Measurements from ENCODE around the gene BABAM2. TPM values are rescaled to one million over a fixed set of nuclear protein-coding genes. Genes with fewer than 3 reads are reported as not detected.
"Not testable (repeated sequence)": the region's sequence is repeated elsewhere in the genome, so short reads cannot be mapped to it uniquely, and the experiment has no call there.

The BABAM2 gene
- polyA plus RNA-seq, 2 donors, result 9.1 to 18.0 TPM

GRCh38 chr2:27873091-27873490, 17.4 kb upstream of the BABAM2 start:
- WGBS, 2 donors, result 78 to 83% methylated on average over 1 of the region's 1 CpG
- H3K36me3 ChIP-seq (ENCODE audit: control insufficient read depth in 2 of 2, insufficient read depth in 2 of 2, low read length in 1 of 2), result peaks cover 0 to 3% of the 10 kb centered on the region in 2 donors
- no peaks in the 10 kb centered on the region for H3K9me3 ChIP-seq (ENCODE audit: control insufficient read depth in 2 of 2, insufficient read depth in 1 of 2, low read depth in 1 of 2, low read length in 1 of 2)
- no peak overlapping the region for H3K27ac ChIP-seq (ENCODE audit: low read depth in 2 of 2, low read length in 1 of 2)
- H3K4me3 ChIP-seq (ENCODE audit: low read depth in 1 of 2, low read length in 2 of 2), result no peak overlapping the region
- H3K27me3 ChIP-seq (ENCODE audit: control insufficient read depth in 1 of 2, insufficient read depth in 2 of 2, low read length in 2 of 2), result no peaks in the 10 kb centered on the region
- H3K4me1 ChIP-seq (ENCODE audit: control insufficient read depth in 2 of 2, insufficient read depth in 2 of 2, low read length in 1 of 2), result no peaks in the 10 kb centered on the region

GRCh38 chr2:27875089-27875881, 15.2 kb upstream of the BABAM2 start:
- no peak overlapping the region for H3K4me3 ChIP-seq (ENCODE audit: low read depth in 1 of 2, low read length in 2 of 2)
- no peaks in the 10 kb centered on the region for H3K27me3 ChIP-seq (ENCODE audit: control insufficient read depth in 1 of 2, insufficient read depth in 2 of 2, low read length in 2 of 2)
- 81 to 83% methylated on average over 9 of the region's 9 CpGs for WGBS, 2 donors
- H3K36me3 ChIP-seq (ENCODE audit: control insufficient read depth in 2 of 2, insufficient read depth in 2 of 2, low read length in 1 of 2), result peaks cover 0 to 3% of the 10 kb centered on the region in 2 donors
- H3K27ac ChIP-seq (ENCODE audit: low read depth in 2 of 2, low read length in 1 of 2), result no peak overlapping the region
- H3K4me1 ChIP-seq (ENCODE audit: control insufficient read depth in 2 of 2, insufficient read depth in 2 of 2, low read length in 1 of 2), result no peaks in the 10 kb centered on the region
- H3K9me3 ChIP-seq (ENCODE audit: control insufficient read depth in 2 of 2, insufficient read depth in 1 of 2, low read depth in 1 of 2, low read length in 1 of 2), result no peaks in the 10 kb centered on the region

GRCh38 chr2:27878825-27879224, 11.7 kb upstream of the BABAM2 start:
- WGBS, 2 donors, result 82 to 85% methylated on average over 2 of the region's 2 CpGs
- Histone ChIP-seq H3K4me3 (ENCODE audit: low read depth in 1 of 2, low read length in 2 of 2) (no peak overlapping the region), H3K4me1 (ENCODE audit: control insufficient read depth in 2 of 2, insufficient read depth in 2 of 2, low read length in 1 of 2) (no peaks in the 10 kb centered on the region), H3K27me3 (ENCODE audit: control insufficient read depth in 1 of 2, insufficient read depth in 2 of 2, low read length in 2 of 2) (no peaks in the 10 kb centered on the region), H3K27ac (ENCODE audit: low read depth in 2 of 2, low read length in 1 of 2) (no peak overlapping the region), H3K36me3 (ENCODE audit: control insufficient read depth in 2 of 2, insufficient read depth in 2 of 2, low read length in 1 of 2) (no peaks in the 10 kb centered on the region), H3K9me3 (ENCODE audit: control insufficient read depth in 2 of 2, insufficient read depth in 1 of 2, low read depth in 1 of 2, low read length in 1 of 2) (no peaks in the 10 kb centered on the region)

GRCh38 chr2:27881815-27882583, 8.5 kb upstream of the BABAM2 start:
- not testable (repeated sequence) for H3K36me3 ChIP-seq (ENCODE audit: control insufficient read depth in 2 of 2, insufficient read depth in 2 of 2, low read length in 1 of 2); H3K4me3 ChIP-seq (ENCODE audit: low read depth in 1 of 2, low read length in 2 of 2); H3K27ac ChIP-seq (ENCODE audit: low read depth in 2 of 2, low read length in 1 of 2); H3K4me1 ChIP-seq (ENCODE audit: control insufficient read depth in 2 of 2, insufficient read depth in 2 of 2, low read length in 1 of 2); H3K9me3 ChIP-seq (ENCODE audit: control insufficient read depth in 2 of 2, insufficient read depth in 1 of 2, low read depth in 1 of 2, low read length in 1 of 2); H3K27me3 ChIP-seq (ENCODE audit: control insufficient read depth in 1 of 2, insufficient read depth in 2 of 2, low read length in 2 of 2)
- 89% methylated on average over 4 of the region's 4 CpGs for WGBS, 2 donors

GRCh38 chr2:27882584-27882922, 8.0 kb upstream of the BABAM2 start:
- not testable (repeated sequence) for H3K4me3 ChIP-seq (ENCODE audit: low read depth in 1 of 2, low read length in 2 of 2); H3K27ac ChIP-seq (ENCODE audit: low read depth in 2 of 2, low read length in 1 of 2); H3K4me1 ChIP-seq (ENCODE audit: control insufficient read depth in 2 of 2, insufficient read depth in 2 of 2, low read length in 1 of 2); H3K9me3 ChIP-seq (ENCODE audit: control insufficient read depth in 2 of 2, insufficient read depth in 1 of 2, low read depth in 1 of 2, low read length in 1 of 2); H3K27me3 ChIP-seq (ENCODE audit: control insufficient read depth in 1 of 2, insufficient read depth in 2 of 2, low read length in 2 of 2); H3K36me3 ChIP-seq (ENCODE audit: control insufficient read depth in 2 of 2, insufficient read depth in 2 of 2, low read length in 1 of 2)
- WGBS, 2 donors, result 89 to 97% methylated on average over 1 of the region's 1 CpG

GRCh38 chr2:27884601-27885000, 5.9 kb upstream of the BABAM2 start:
- no peak overlapping the region for H3K27ac ChIP-seq (ENCODE audit: low read depth in 2 of 2, low read length in 1 of 2)
- no peaks in the 10 kb centered on the region for H3K36me3 ChIP-seq (ENCODE audit: control insufficient read depth in 2 of 2, insufficient read depth in 2 of 2, low read length in 1 of 2)
- H3K4me3 ChIP-seq (ENCODE audit: low read depth in 1 of 2, low read length in 2 of 2), result no peak overlapping the region
- H3K4me1 ChIP-seq (ENCODE audit: control insufficient read depth in 2 of 2, insufficient read depth in 2 of 2, low read length in 1 of 2), result no peaks in the 10 kb centered on the region
- H3K27me3 ChIP-seq (ENCODE audit: control insufficient read depth in 1 of 2, insufficient read depth in 2 of 2, low read length in 2 of 2), result no peaks in the 10 kb centered on the region
- WGBS, 2 donors, result 16 to 22% methylated on average over 2 of the region's 2 CpGs
- no peaks in the 10 kb centered on the region for H3K9me3 ChIP-seq (ENCODE audit: control insufficient read depth in 2 of 2, insufficient read depth in 1 of 2, low read depth in 1 of 2, low read length in 1 of 2)

- H3K27me3 ChIP-seq (ENCODE audit: control insufficient read depth in 1 of 2, insufficient read depth in 2 of 2, low read length in 2 of 2), result no peaks in the 10 kb centered on the region
- no peak overlapping the region for H3K27ac ChIP-seq (ENCODE audit: low read depth in 2 of 2, low read length in 1 of 2)
- WGBS, 2 donors, result 89% methylated on average over 1 of the region's 1 CpG
- H3K36me3 ChIP-seq (ENCODE audit: control insufficient read depth in 2 of 2, insufficient read depth in 2 of 2, low read length in 1 of 2), result no peaks in the 10 kb centered on the region
- no peaks in the 10 kb centered on the region for H3K4me1 ChIP-seq (ENCODE audit: control insufficient read depth in 2 of 2, insufficient read depth in 2 of 2, low read length in 1 of 2)
- no peak overlapping the region for H3K4me3 ChIP-seq (ENCODE audit: low read depth in 1 of 2, low read length in 2 of 2)
- H3K9me3 ChIP-seq (ENCODE audit: control insufficient read depth in 2 of 2, insufficient read depth in 1 of 2, low read depth in 1 of 2, low read length in 1 of 2), result no peaks in the 10 kb centered on the region
These were observed 5.3 kb upstream of the BABAM2 start for GRCh38 chr2:27885234-27885633.

GRCh38 chr2:27885661-27886060, 4.9 kb upstream of the BABAM2 start:
- H3K27ac ChIP-seq (ENCODE audit: low read depth in 2 of 2, low read length in 1 of 2), result no peak overlapping the region
- 55 to 60% methylated on average over 1 of the region's 1 CpG for WGBS, 2 donors
- no peaks in the 10 kb centered on the region for H3K4me1 ChIP-seq (ENCODE audit: control insufficient read depth in 2 of 2, insufficient read depth in 2 of 2, low read length in 1 of 2)
- H3K36me3 ChIP-seq (ENCODE audit: control insufficient read depth in 2 of 2, insufficient read depth in 2 of 2, low read length in 1 of 2), result no peaks in the 10 kb centered on the region
- H3K27me3 ChIP-seq (ENCODE audit: control insufficient read depth in 1 of 2, insufficient read depth in 2 of 2, low read length in 2 of 2), result no peaks in the 10 kb centered on the region
- no peak overlapping the region for H3K4me3 ChIP-seq (ENCODE audit: low read depth in 1 of 2, low read length in 2 of 2)
- H3K9me3 ChIP-seq (ENCODE audit: control insufficient read depth in 2 of 2, insufficient read depth in 1 of 2, low read depth in 1 of 2, low read length in 1 of 2), result no peaks in the 10 kb centered on the region

- Histone ChIP-seq H3K4me3 (ENCODE audit: low read depth in 1 of 2, low read length in 2 of 2) (no peak overlapping the region), H3K4me1 (ENCODE audit: control insufficient read depth in 2 of 2, insufficient read depth in 2 of 2, low read length in 1 of 2) (no peaks in the 10 kb centered on the region), H3K27me3 (ENCODE audit: control insufficient read depth in 1 of 2, insufficient read depth in 2 of 2, low read length in 2 of 2) (no peaks in the 10 kb centered on the region), H3K27ac (ENCODE audit: low read depth in 2 of 2, low read length in 1 of 2) (no peak overlapping the region), H3K9me3 (ENCODE audit: control insufficient read depth in 2 of 2, insufficient read depth in 1 of 2, low read depth in 1 of 2, low read length in 1 of 2) (no peaks in the 10 kb centered on the region), H3K36me3 (ENCODE audit: control insufficient read depth in 2 of 2, insufficient read depth in 2 of 2, low read length in 1 of 2) (no peaks in the 10 kb centered on the region)
- WGBS, 2 donors, result 82 to 87% methylated on average over 6 of the region's 6 CpGs
These were observed 4.2 kb upstream of the BABAM2 start for GRCh38 chr2:27886322-27886721.

- Histone ChIP-seq H3K36me3 (ENCODE audit: control insufficient read depth in 2 of 2, insufficient read depth in 2 of 2, low read length in 1 of 2) (no peaks in the 10 kb centered on the region), H3K27ac (ENCODE audit: low read depth in 2 of 2, low read length in 1 of 2) (no peak overlapping the region), H3K4me3 (ENCODE audit: low read depth in 1 of 2, low read length in 2 of 2) (no peak overlapping the region), H3K4me1 (ENCODE audit: control insufficient read depth in 2 of 2, insufficient read depth in 2 of 2, low read length in 1 of 2) (no peaks in the 10 kb centered on the region), H3K27me3 (ENCODE audit: control insufficient read depth in 1 of 2, insufficient read depth in 2 of 2, low read length in 2 of 2) (no peaks in the 10 kb centered on the region), H3K9me3 (ENCODE audit: control insufficient read depth in 2 of 2, insufficient read depth in 1 of 2, low read depth in 1 of 2, low read length in 1 of 2) (no peaks in the 10 kb centered on the region)
- WGBS, 2 donors, result 38 to 64% methylated on average over 2 of the region's 2 CpGs
These were observed 3.4 kb upstream of the BABAM2 start for GRCh38 chr2:27887111-27887510.
